Activated CD4-positive, alpha-beta T cell treated with anti-CD3 and anti-CD28 coated beads, Interleukin-2, amount 10 ng/mL, durations not matched to agents 7 days and 5 days (primary cell): Measurements from ENCODE around the gene TMEM217. TPM values are rescaled to one million over a fixed set of nuclear protein-coding genes. Genes with fewer than 3 reads are reported as not detected.

Source experiments
- total RNA-seq, 2 experiments: library from RNA; stranded (reverse); gene quantifications; one replicate each; pipeline ENCODE4 v1.2.3, GENCODE V29; 2021

TMEM217 gene
- total RNA-seq, 2 experiments from 2014 or later, result 0.92 to 1.3 TPM

Other genes starting within 250 kb of the TMEM217 start
- 100 to 1,000 TPM; 393 to 412 TPM for gene PIM1, start 88.0 kb downstream of the TMEM217 start, total RNA-seq
- 10 to 100 TPM; 15.3 to 16.6 TPM for gene TBC1D22B, start 372 bp downstream of the TMEM217 start, total RNA-seq
- gene RNF8, start 95.8 kb upstream of the TMEM217 start, total RNA-seq, result 10 to 100 TPM; 23.1 to 25.2 TPM
- gene CMTR1, start 175.1 kb upstream of the TMEM217 start, total RNA-seq, result 10 to 100 TPM; 90.9 to 92.5 TPM
- 10 to 100 TPM; 54.8 to 60.9 TPM for gene CCDC167, start 241.7 kb upstream of the TMEM217 start, total RNA-seq